Measurements from ENCODE around the gene ZNF280B. TPM values are rescaled to one million over a fixed set of nuclear protein-coding genes. Genes with fewer than 3 reads are reported as not detected.

The ZNF280B gene
- total RNA-seq, 1 experiment from 2014 or later = 8.2 TPM

DNA sequence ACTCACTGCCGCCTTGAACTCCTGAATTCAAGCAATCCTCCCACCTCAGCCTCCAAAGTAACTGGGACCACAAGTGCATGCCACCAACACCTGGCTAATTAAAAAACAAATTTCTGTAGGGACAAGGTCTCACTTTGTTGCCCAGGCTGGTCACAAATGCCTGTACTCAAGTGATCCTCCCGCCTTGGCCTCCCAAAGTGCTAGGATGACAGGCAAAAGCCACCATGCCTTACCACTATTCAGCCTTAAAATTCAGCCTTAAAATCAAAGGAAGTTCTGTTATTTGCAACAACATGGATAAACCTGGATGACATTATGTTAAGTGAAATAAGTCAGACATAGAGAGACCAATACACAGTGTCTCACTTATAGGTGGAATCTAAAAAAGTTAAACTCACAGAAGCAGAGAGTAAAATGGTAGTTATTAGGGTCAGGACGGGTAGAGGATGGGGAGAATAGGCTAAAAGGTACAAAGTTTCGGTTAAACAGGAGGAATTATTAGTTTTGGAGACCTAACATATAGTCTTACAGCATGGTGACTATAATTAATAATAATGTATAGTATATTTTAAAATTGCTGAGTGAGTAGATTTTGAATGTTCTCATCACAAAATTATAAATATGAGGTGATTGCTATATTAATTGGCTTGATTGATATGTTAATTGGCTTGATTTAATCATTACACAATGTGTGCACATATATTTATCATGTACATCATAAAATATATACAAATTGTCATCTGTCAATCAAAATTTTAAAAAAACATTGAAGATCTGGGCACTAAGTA lies 17.8 kb upstream of the ZNF280B start:
- Histone ChIP-seq H3K79me1 (ENCODE audit: insufficient read depth, low read depth, low read length, poor library complexity, severe bottlenecking) (no peaks in the 10 kb centered on the region), H4K8ac (replicated peaks; ENCODE audit: insufficient read length, low read depth, low read length) (no peak overlapping the region), H2BK5ac (ENCODE audit: insufficient read length, low read length) (no peak overlapping the region), H4K20me1 (ENCODE audit: control insufficient read depth, insufficient read depth, insufficient read length) (no peaks in the 10 kb centered on the region), H2BK15ac (ENCODE audit: low read depth, low read length) (no peak overlapping the region), H3K4ac (ENCODE audit: low read depth, low read length) (no peak overlapping the region), H3K4me1 (ENCODE audit: insufficient read depth, low read length) (no peaks in the 10 kb centered on the region), H3K18ac (ENCODE audit: insufficient read length, low read depth, low read length) (no peak overlapping the region), H3T11ph (ENCODE audit: low read length) (no peak overlapping the region), H3K56ac (ENCODE audit: insufficient read length, low read depth, low read length) (no peak overlapping the region), H3K14ac (ENCODE audit: insufficient read depth, low read length) (no peak overlapping the region), H3K9me3 (ENCODE audit: control insufficient read depth, low read depth, low read length) (no peaks in the 10 kb centered on the region), H3K27me3 (ENCODE audit: insufficient read depth, low read length) (peaks cover 9% of the 10 kb centered on the region; the same call in 1 of the 2 replicates), H3K27ac (ENCODE audit: insufficient read length, low read depth, low read length) (no peak overlapping the region), H2BK120ac (ENCODE audit: low read depth, low read length, poor library complexity, severe bottlenecking) (no peak overlapping the region), H2BK12ac (ENCODE audit: insufficient read length, low read depth, low read length) (no peak overlapping the region), H4K91ac (ENCODE audit: insufficient read length, low read depth, low read length) (no peak overlapping the region), H3K4me2 (ENCODE audit: insufficient read depth, insufficient read length, low read length) (no peak overlapping the region), H2AFZ (ENCODE audit: low read length) (no peak overlapping the region), H2BK20ac (ENCODE audit: low read depth, low read length, poor library complexity, severe bottlenecking) (no peak overlapping the region), H3K23me2 (ENCODE audit: insufficient read length, low read depth, low read length, poor library complexity, severe bottlenecking) (no peaks in the 10 kb centered on the region), H3K79me2 (ENCODE audit: insufficient read depth, low read length) (no peaks in the 10 kb centered on the region), H2AK5ac (ENCODE audit: insufficient read length, low read length) (no peak overlapping the region), H4K5ac (ENCODE audit: insufficient read length, low read depth, low read length) (no peak overlapping the region), H3K9ac (ENCODE audit: extremely low read depth, insufficient read length, low read length) (no peak overlapping the region), H3K23ac (ENCODE audit: insufficient read length, low read depth, low read length) (no peak overlapping the region)
- TF ChIP-seq, protein P1, sequence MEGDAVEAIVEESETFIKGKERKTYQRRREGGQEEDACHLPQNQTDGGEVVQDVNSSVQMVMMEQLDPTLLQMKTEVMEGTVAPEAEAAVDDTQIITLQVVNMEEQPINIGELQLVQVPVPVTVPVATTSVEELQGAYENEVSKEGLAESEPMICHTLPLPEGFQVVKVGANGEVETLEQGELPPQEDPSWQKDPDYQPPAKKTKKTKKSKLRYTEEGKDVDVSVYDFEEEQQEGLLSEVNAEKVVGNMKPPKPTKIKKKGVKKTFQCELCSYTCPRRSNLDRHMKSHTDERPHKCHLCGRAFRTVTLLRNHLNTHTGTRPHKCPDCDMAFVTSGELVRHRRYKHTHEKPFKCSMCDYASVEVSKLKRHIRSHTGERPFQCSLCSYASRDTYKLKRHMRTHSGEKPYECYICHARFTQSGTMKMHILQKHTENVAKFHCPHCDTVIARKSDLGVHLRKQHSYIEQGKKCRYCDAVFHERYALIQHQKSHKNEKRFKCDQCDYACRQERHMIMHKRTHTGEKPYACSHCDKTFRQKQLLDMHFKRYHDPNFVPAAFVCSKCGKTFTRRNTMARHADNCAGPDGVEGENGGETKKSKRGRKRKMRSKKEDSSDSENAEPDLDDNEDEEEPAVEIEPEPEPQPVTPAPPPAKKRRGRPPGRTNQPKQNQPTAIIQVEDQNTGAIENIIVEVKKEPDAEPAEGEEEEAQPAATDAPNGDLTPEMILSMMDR (conservative IDR thresholded peaks at IDR 0.05) = no peak
- H3K27ac Mint-ChIP-seq = no peak overlapping the region
- peaks cover 0 to 4% of the 10 kb centered on the region in 2 experiments; a peak in 1 of 5 replicates for H3K9me3 Mint-ChIP-seq
- no CpG with 5 or more reads among the region's 4 CpGs for WGBS (ENCODE audit: extremely low coverage, insufficient read length, low lambda C conversion rate)
- H3K4me1 Mint-ChIP-seq = no peaks in the 10 kb centered on the region
- H3K4me3 Mint-ChIP-seq = no peak overlapping the region
- peaks cover 93% of the 10 kb centered on the region for H3K27me3 Mint-ChIP-seq (ENCODE audit: low read depth)
- DNase-seq = no peak
- no peaks in the 10 kb centered on the region for H3K36me3 Mint-ChIP-seq (ENCODE audit: insufficient read depth in 1 of 3, low read depth in 3 of 3)
